ENCODE results near the gene FIGNL2. TPM values are rescaled to one million over a fixed set of nuclear protein-coding genes. Genes with fewer than 3 reads are reported as not detected.

FIGNL2 gene
- total RNA-seq, 1 experiment from 2014 or later: not detected

GRCh38 chr12:51774933-51775332 is 73.6 kb downstream of the FIGNL2 start:
- no peak for DNase-seq (ENCODE audit: unreplicated experiment)
- Mint-ChIP-seq H3K27ac (ENCODE audit: low read depth, unreplicated experiment) (no peak overlapping the region), H3K27me3 (ENCODE audit: insufficient read depth, unreplicated experiment) (no peaks in the 10 kb centered on the region), H3K9me3 (ENCODE audit: unreplicated experiment) (peaks cover 7% of the 10 kb centered on the region), H3K36me3 (ENCODE audit: insufficient read depth, unreplicated experiment) (no peaks in the 10 kb centered on the region), H3K4me1 (ENCODE audit: insufficient read depth, unreplicated experiment) (peaks cover 27% of the 10 kb centered on the region), H3K4me3 (ENCODE audit: unreplicated experiment) (no peak overlapping the region)
- intact Hi-C loops (cut with micrococcal nuclease): no loop called here
- CTCF ChIA-PET: no interaction called here
- POLR2A ChIA-PET: interaction anchor here (0.7 kb wide), 1 partner anchor 92 kb away, joined by 3 read pairs; no protein-coding TSS in a partner anchor
- TF ChIP-seq CTCF (IDR thresholded peaks at IDR 0.05; ENCODE audit: unreplicated experiment): no peak
- no TSS peak for BruUV-seq (replicated peaks)

GRCh38 chr12:51773145-51773869 is 75.2 kb downstream of the FIGNL2 start:
- peak overlapping the region; percentile 90 for H3K27ac Mint-ChIP-seq (ENCODE audit: low read depth, unreplicated experiment)
- intact Hi-C loops (cut with micrococcal nuclease): no loop called here

GRCh38 chr12:51771008-51771407 is 77.5 kb downstream of the FIGNL2 start:
- H3K27me3 Mint-ChIP-seq (ENCODE audit: insufficient read depth, unreplicated experiment): no peaks in the 10 kb centered on the region
- ChIA-PET CTCF (interaction anchor here (0.7 kb wide), 1 partner anchor 53 kb away, joined by 4 read pairs; no protein-coding TSS in a partner anchor), POLR2A (interaction anchor here (0.6 to 0.7 kb wide), 3 partner anchors 11 to 533 kb away, joined by 3 to 4 read pairs (median 3); partner anchors contain the start of gene DAZAP2)
- H3K36me3 Mint-ChIP-seq (ENCODE audit: insufficient read depth, unreplicated experiment): no peaks in the 10 kb centered on the region
- peaks cover 7% of the 10 kb centered on the region for H3K9me3 Mint-ChIP-seq (ENCODE audit: unreplicated experiment)
- no peak for TF ChIP-seq CTCF (IDR thresholded peaks at IDR 0.05; ENCODE audit: unreplicated experiment)
- no peak overlapping the region for H3K4me3 Mint-ChIP-seq (ENCODE audit: unreplicated experiment)
- H3K27ac Mint-ChIP-seq (ENCODE audit: low read depth, unreplicated experiment): peak overlapping the region; percentile 16
- no peak for DNase-seq (ENCODE audit: unreplicated experiment)
- BruUV-seq (replicated peaks): no TSS peak
- H3K4me1 Mint-ChIP-seq (ENCODE audit: insufficient read depth, unreplicated experiment): peaks cover 28% of the 10 kb centered on the region
- intact Hi-C loops (cut with micrococcal nuclease): no loop called here

More at GRCh38 chr12:51773145-51773869, 75.2 kb downstream of the FIGNL2 start:
- no peak for TF ChIP-seq CTCF (IDR thresholded peaks at IDR 0.05; ENCODE audit: unreplicated experiment)
- ChIA-PET CTCF (interaction anchor here (0.7 kb wide), 1 partner anchor 89 kb away, joined by 6 read pairs; no protein-coding TSS in a partner anchor), POLR2A (interaction anchor here (0.8 kb wide), 1 partner anchor 44 kb away, joined by 7 read pairs; no protein-coding TSS in a partner anchor)
- no peaks in the 10 kb centered on the region for H3K27me3 Mint-ChIP-seq (ENCODE audit: insufficient read depth, unreplicated experiment)
- H3K36me3 Mint-ChIP-seq (ENCODE audit: insufficient read depth, unreplicated experiment): no peaks in the 10 kb centered on the region
- peaks cover 28% of the 10 kb centered on the region for H3K4me1 Mint-ChIP-seq (ENCODE audit: insufficient read depth, unreplicated experiment)
- DNase-seq (ENCODE audit: unreplicated experiment): peak; percentile 88
- BruUV-seq (replicated peaks): no TSS peak
- H3K4me3 Mint-ChIP-seq (ENCODE audit: unreplicated experiment): no peak overlapping the region
- H3K9me3 Mint-ChIP-seq (ENCODE audit: unreplicated experiment): peaks cover 7% of the 10 kb centered on the region

Other genes starting within 250 kb of the FIGNL2 start
- not detected in 2 replicates for gene ANKRD33, start 39.4 kb upstream of the FIGNL2 start, total RNA-seq (2022)
- gene ACVRL1, start 58.8 kb upstream of the FIGNL2 start, total RNA-seq (2022): not detected in 2 replicates
- 14.7 and 16.1 TPM in 2 replicates for gene ACVR1B, start 103.0 kb upstream of the FIGNL2 start, total RNA-seq (2022)
- 0.39 TPM in 1 of 2 replicates, not detected in the other for gene TAMALIN, start 158.2 kb upstream of the FIGNL2 start, total RNA-seq (2022)
- 0.69 and 2.9 TPM in 2 replicates for gene NR4A1, start 202.7 kb upstream of the FIGNL2 start, total RNA-seq (2022)
- 64.2 and 66.9 TPM in 2 replicates for gene ATG101, start 221.3 kb upstream of the FIGNL2 start, total RNA-seq (2022)
- gene SMIM41, start 231.0 kb upstream of the FIGNL2 start, total RNA-seq (2022): not detected in 2 replicates

Data from MCF 10A (cell line).